Measurements from ENCODE around the gene CYP2B6.
"Not testable (repeated sequence)": the region's sequence is repeated elsewhere in the genome, so short reads cannot be mapped to it uniquely, and the experiment has no call there.

The CYP2B6 gene

DNA sequence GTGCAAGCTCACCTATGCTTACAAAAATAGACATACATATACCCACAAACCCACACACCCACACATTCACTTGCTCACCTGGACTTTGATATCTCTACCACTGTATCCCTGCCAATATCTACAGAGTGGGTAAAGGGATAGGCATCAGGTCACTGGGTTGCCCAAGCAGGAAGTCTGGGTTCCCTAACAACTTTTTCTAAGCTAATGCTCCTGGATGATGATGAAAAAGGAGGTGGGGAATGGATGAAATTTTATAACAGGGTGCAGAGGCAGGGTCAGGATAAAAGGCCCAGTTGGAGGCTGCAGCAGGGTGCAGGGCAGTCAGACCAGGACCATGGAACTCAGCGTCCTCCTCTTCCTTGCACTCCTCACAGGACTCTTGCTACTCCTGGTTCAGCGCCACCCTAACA is at the start of gene CYP2B6:
CYP2B6 (plus strand) TSS at position 311 of the 410 bp plus-strand sequence; CDS start at position 335, 24 bp downstream.
- H3K9me3 ChIP-seq (ENCODE audit: control insufficient read depth, low read length): no peaks in the 10 kb centered on the region
- peaks cover 14% of the 10 kb centered on the region for H3K4me1 ChIP-seq (ENCODE audit: control insufficient read depth, insufficient read depth, low read length)
- no peaks in the 10 kb centered on the region for H3K36me3 ChIP-seq (ENCODE audit: control insufficient read depth, insufficient read depth, low read length)
- no peak within 1 kb of the TSS for H3K4me3 ChIP-seq (ENCODE audit: low read length)
- no peaks in the 10 kb centered on the region for H3K27me3 ChIP-seq (ENCODE audit: control insufficient read depth, insufficient read depth, low read length)
- no peak within 1 kb of the TSS for H3K9ac ChIP-seq (ENCODE audit: low read length)

DNA sequence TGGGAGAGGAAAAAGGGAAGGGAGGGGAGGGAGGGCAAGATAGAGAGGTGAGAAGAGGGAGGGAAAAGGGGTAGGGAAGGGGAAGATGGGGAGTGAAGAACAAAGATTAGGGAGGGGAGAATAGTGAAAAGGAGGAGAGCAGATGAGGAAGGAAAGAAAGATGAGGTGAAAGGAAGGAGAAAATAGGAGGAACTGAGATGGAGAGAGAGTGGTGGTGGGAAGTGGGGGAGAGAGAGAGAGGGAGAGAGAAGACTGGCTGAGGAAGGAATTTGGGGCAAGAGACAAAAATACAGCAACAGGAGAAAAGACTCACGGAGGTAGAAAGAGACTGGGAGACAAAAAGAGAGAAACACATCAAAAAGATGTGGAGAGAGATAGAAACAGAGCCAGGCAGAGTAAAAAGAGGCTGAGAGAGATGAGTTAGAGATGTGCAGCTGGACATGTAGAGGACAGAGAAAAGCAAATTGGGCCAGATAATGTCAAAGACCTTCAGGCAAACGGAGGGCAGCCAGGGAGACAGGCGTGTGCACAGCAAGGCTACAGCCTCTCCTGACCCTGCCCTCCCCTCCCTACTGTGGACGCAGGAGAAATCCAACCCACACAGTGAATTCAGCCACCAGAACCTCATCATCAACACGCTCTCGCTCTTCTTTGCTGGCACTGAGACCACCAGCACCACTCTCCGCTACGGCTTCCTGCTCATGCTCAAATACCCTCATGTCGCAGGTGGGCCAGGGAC is 49.4 kb upstream of the CYP2B6 start:
- no peaks in the 10 kb centered on the region for H3K9me3 ChIP-seq (ENCODE audit: control insufficient read depth, low read length)
- no peak overlapping the region for H3K4me3 ChIP-seq (ENCODE audit: low read length)
- no peak overlapping the region for H3K9ac ChIP-seq (ENCODE audit: low read length)
- peaks cover 9% of the 10 kb centered on the region for H3K36me3 ChIP-seq (ENCODE audit: control insufficient read depth, insufficient read depth, low read length)
- peaks cover 7% of the 10 kb centered on the region for H3K27me3 ChIP-seq (ENCODE audit: control insufficient read depth, insufficient read depth, low read length)
- H3K4me1 ChIP-seq (ENCODE audit: control insufficient read depth, insufficient read depth, low read length): no peaks in the 10 kb centered on the region

DNA sequence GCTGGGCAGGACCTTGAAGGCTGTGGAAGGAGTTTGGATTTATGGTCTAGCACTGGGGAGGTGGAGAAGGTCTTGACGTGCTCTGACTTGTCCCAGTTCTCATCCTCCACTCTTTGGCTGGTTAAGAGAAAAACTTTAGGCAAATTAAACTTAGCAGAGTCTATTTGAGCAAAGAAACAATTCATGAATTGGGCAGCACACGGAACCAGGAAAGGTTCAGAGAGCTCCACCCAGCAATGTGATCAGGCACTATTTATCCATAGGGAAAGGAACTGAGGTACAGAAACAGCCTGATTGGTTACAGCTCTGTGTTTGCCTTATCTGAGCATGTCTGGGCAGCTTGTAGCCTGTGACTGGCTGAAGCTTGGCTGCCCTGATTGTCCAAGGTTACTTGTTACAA is 45.4 kb upstream of the CYP2B6 start:
- H3K27me3 ChIP-seq (ENCODE audit: control insufficient read depth, insufficient read depth, low read length): peaks cover 4% of the 10 kb centered on the region
- H3K9me3 ChIP-seq (ENCODE audit: control insufficient read depth, low read length): no peaks in the 10 kb centered on the region
- H3K4me3 ChIP-seq (ENCODE audit: low read length): no peak overlapping the region
- no peaks in the 10 kb centered on the region for H3K36me3 ChIP-seq (ENCODE audit: control insufficient read depth, insufficient read depth, low read length)
- H3K9ac ChIP-seq (ENCODE audit: low read length): no peak overlapping the region
- H3K4me1 ChIP-seq (ENCODE audit: control insufficient read depth, insufficient read depth, low read length): no peaks in the 10 kb centered on the region

GRCh38 chr19:40947114-40947513 is 44.0 kb upstream of the CYP2B6 start:
- H3K27me3 ChIP-seq (ENCODE audit: control insufficient read depth, insufficient read depth, low read length): peaks cover 4% of the 10 kb centered on the region
- H3K36me3 ChIP-seq (ENCODE audit: control insufficient read depth, insufficient read depth, low read length): no peaks in the 10 kb centered on the region
- no peaks in the 10 kb centered on the region for H3K4me1 ChIP-seq (ENCODE audit: control insufficient read depth, insufficient read depth, low read length)
- H3K9ac ChIP-seq (ENCODE audit: low read length): no peak overlapping the region
- no peak overlapping the region for H3K4me3 ChIP-seq (ENCODE audit: low read length)
- H3K9me3 ChIP-seq (ENCODE audit: control insufficient read depth, low read length): no peaks in the 10 kb centered on the region

- H3K4me1 ChIP-seq (ENCODE audit: control insufficient read depth, insufficient read depth, low read length): no peaks in the 10 kb centered on the region
- peaks cover 4% of the 10 kb centered on the region for H3K27me3 ChIP-seq (ENCODE audit: control insufficient read depth, insufficient read depth, low read length)
- no peaks in the 10 kb centered on the region for H3K9me3 ChIP-seq (ENCODE audit: control insufficient read depth, low read length)
- no peaks in the 10 kb centered on the region for H3K36me3 ChIP-seq (ENCODE audit: control insufficient read depth, insufficient read depth, low read length)
- H3K4me3 ChIP-seq (ENCODE audit: low read length): no peak overlapping the region
- H3K9ac ChIP-seq (ENCODE audit: low read length): no peak overlapping the region
Observed at GRCh38 chr19:40947573-40947972, 43.5 kb upstream of the CYP2B6 start.

DNA sequence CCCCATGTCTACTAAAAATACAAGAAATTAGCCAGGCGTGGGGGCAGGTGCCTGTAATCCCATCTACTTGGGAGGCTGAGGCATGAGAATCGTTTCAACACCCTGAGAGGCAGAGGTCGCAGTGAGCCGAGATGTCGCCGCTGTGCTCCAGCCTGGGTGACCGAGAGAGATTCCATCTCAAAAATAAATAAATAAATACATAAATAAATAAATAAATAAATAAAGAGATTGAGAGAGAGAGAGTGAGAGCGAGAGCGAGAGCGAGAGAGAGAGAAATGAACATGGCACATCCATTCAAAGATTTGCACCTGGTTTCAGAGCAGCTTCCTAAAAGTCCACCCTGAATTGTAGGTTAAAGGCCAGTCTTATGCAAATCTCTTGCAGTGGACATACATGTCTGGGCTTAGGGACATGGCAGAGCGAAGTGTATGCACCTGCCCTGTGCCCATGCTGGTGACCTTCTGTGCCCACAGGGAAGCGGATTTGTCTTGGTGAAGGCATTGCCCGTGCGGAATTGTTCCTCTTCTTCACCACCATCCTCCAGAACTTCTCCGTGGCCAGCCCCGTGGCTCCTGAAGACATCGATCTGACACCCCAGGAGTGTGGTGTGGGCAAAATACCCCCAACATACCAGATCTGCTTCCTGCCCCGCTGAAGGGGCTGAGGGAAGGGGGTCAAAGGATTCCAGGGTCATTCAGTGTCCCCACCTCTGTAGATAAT is 42.3 kb upstream of the CYP2B6 start:
- no peak overlapping the region for H3K9ac ChIP-seq (ENCODE audit: low read length)
- H3K4me3 ChIP-seq (ENCODE audit: low read length): no peak overlapping the region
- no peaks in the 10 kb centered on the region for H3K4me1 ChIP-seq (ENCODE audit: control insufficient read depth, insufficient read depth, low read length)
- peaks cover 5% of the 10 kb centered on the region for H3K9me3 ChIP-seq (ENCODE audit: control insufficient read depth, low read length)
- H3K36me3 ChIP-seq (ENCODE audit: control insufficient read depth, insufficient read depth, low read length): no peaks in the 10 kb centered on the region
- peaks cover 4% of the 10 kb centered on the region for H3K27me3 ChIP-seq (ENCODE audit: control insufficient read depth, insufficient read depth, low read length)

GRCh38 chr19:40954573-40954972 is 36.5 kb upstream of the CYP2B6 start:
- Histone ChIP-seq H3K36me3 (ENCODE audit: control insufficient read depth, insufficient read depth, low read length) (no peaks in the 10 kb centered on the region), H3K4me1 (ENCODE audit: control insufficient read depth, insufficient read depth, low read length) (no peaks in the 10 kb centered on the region), H3K4me3 (ENCODE audit: low read length) (no peak overlapping the region)

DNA sequence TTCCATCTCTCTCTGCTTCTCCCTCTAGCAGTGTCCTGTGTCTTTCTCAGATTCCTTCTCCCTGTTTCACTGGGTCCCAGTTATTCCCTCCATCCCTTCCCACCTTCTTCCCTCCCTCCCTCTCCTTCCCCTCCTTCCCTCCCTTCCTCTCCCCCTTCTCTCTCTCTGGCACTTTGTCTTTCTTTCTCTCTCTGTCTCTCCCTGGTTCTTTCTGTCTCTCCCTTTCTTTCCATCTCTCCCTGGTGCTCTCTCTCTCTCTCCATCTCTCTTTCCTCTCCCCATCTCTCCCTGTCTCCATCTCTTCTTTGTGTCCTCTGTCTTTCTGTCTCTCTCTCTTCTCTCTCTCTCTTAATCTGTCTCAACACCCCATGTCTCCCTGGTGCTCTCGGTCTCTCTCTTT is 31.7 kb upstream of the CYP2B6 start:
- no peak overlapping the region for H3K9ac ChIP-seq (ENCODE audit: low read length)
- peaks cover 6% of the 10 kb centered on the region for H3K9me3 ChIP-seq (ENCODE audit: control insufficient read depth, low read length)
- no peaks in the 10 kb centered on the region for H3K4me1 ChIP-seq (ENCODE audit: control insufficient read depth, insufficient read depth, low read length)
- H3K4me3 ChIP-seq (ENCODE audit: low read length): no peak overlapping the region
- H3K36me3 ChIP-seq (ENCODE audit: control insufficient read depth, insufficient read depth, low read length): no peaks in the 10 kb centered on the region
- peaks cover 13% of the 10 kb centered on the region for H3K27me3 ChIP-seq (ENCODE audit: control insufficient read depth, insufficient read depth, low read length)

More at GRCh38 chr19:40954573-40954972, 36.5 kb upstream of the CYP2B6 start:
- H3K27me3 ChIP-seq (ENCODE audit: control insufficient read depth, insufficient read depth, low read length): peaks cover 1% of the 10 kb centered on the region
- peaks cover 16% of the 10 kb centered on the region for H3K9me3 ChIP-seq (ENCODE audit: control insufficient read depth, low read length)
- no peak overlapping the region for H3K9ac ChIP-seq (ENCODE audit: low read length)

DNA sequence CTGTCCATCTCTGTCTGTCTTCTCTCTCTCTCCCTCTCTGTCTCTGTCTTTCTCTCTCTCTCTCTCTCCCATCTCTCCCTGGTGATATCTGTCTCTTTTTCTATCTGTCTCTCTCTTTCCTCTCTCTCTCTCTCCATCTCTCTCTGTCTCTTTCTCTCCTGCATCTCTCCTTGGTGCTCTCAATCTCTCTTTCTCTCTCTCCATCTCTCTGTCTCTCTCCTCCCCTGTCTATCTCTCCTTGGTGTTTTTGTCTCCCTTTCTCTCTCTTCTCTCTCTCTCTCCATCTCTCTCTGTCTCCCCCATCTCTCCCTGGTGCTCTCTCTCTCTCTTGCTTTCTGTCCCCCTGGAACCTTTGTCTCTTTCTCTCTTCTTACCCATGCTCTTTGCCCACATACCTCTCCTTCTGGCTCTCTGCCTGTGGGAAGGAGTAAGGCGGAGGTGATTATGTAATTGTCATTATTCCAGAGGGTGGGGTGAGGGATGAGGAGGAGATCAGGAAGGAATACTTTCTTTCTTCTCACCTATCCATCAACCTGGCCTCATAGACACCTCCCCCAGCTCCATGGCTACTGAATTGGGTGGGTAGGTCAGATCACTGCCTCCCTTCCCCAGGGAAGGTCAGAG is 30.9 kb upstream of the CYP2B6 start:
- H3K4me3 ChIP-seq (ENCODE audit: low read length): no peak overlapping the region
- no peaks in the 10 kb centered on the region for H3K36me3 ChIP-seq (ENCODE audit: control insufficient read depth, insufficient read depth, low read length)
- H3K4me1 ChIP-seq (ENCODE audit: control insufficient read depth, insufficient read depth, low read length): no peaks in the 10 kb centered on the region
- no peaks in the 10 kb centered on the region for H3K9me3 ChIP-seq (ENCODE audit: control insufficient read depth, low read length)
- peaks cover 13% of the 10 kb centered on the region for H3K27me3 ChIP-seq (ENCODE audit: control insufficient read depth, insufficient read depth, low read length)
- no peak overlapping the region for H3K9ac ChIP-seq (ENCODE audit: low read length)

- H3K36me3 ChIP-seq (ENCODE audit: control insufficient read depth, insufficient read depth, low read length): no peaks in the 10 kb centered on the region
- no peak overlapping the region for H3K4me3 ChIP-seq (ENCODE audit: low read length)
- H3K9me3 ChIP-seq (ENCODE audit: control insufficient read depth, low read length): no peaks in the 10 kb centered on the region
- no peak overlapping the region for H3K9ac ChIP-seq (ENCODE audit: low read length)
- H3K27me3 ChIP-seq (ENCODE audit: control insufficient read depth, insufficient read depth, low read length): peaks cover 13% of the 10 kb centered on the region
- H3K4me1 ChIP-seq (ENCODE audit: control insufficient read depth, insufficient read depth, low read length): no peaks in the 10 kb centered on the region
Observed at GRCh38 chr19:40960780-40961179, 30.3 kb upstream of the CYP2B6 start.

- Histone ChIP-seq H3K9ac (ENCODE audit: low read length) (no peak overlapping the region), H3K36me3 (ENCODE audit: control insufficient read depth, insufficient read depth, low read length) (no peaks in the 10 kb centered on the region), H3K27me3 (ENCODE audit: control insufficient read depth, insufficient read depth, low read length) (peaks cover 13% of the 10 kb centered on the region), H3K4me3 (ENCODE audit: low read length) (no peak overlapping the region), H3K4me1 (ENCODE audit: control insufficient read depth, insufficient read depth, low read length) (no peaks in the 10 kb centered on the region), H3K9me3 (ENCODE audit: control insufficient read depth, low read length) (no peaks in the 10 kb centered on the region)
Observed at GRCh38 chr19:40962460-40962961, 28.6 kb upstream of the CYP2B6 start.

DNA sequence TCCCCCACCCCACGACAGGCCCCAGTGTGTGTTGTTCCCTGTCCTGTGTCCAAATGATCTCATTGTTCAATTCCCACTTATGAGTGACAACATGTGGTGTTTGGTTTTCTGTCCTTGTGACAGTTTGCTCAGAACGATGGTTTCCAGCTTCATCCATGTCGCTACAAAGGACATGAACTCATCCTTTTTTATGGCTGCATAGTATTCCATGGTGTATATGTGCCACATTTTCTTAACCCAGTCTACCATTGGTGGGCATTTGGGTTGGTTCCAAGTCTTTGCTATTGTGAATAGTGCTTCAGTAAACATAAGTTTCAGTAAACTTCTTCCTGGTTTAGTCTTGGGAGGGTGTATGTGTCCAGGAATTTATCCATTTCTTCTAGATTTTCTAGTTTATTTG is 26.7 kb upstream of the CYP2B6 start:
- H3K27me3 ChIP-seq (ENCODE audit: control insufficient read depth, insufficient read depth, low read length): peaks cover 13% of the 10 kb centered on the region
- not testable (repeated sequence) for H3K9me3 ChIP-seq (ENCODE audit: control insufficient read depth, low read length); H3K4me1 ChIP-seq (ENCODE audit: control insufficient read depth, insufficient read depth, low read length); H3K4me3 ChIP-seq (ENCODE audit: low read length); H3K36me3 ChIP-seq (ENCODE audit: control insufficient read depth, insufficient read depth, low read length); H3K9ac ChIP-seq (ENCODE audit: low read length)

Data from mucosa of stomach (tissue), 1 donor.